ENCODE data around the gene ZFPL1. TPM values are rescaled to one million over a fixed set of nuclear protein-coding genes. Genes with fewer than 3 reads are reported as not detected.

ZFPL1 gene
- total RNA-seq, 1 experiment from 2014 or later = 19.0 TPM

- DNase-seq = peak; percentile 100
- Histone ChIP-seq H3K4me2 (ENCODE audit: low read depth, low read length, poor library complexity, severe bottlenecking) (peak within 1 kb of the TSS; percentile 97), H3K9me2 (replicated peaks; ENCODE audit: insufficient read depth, low read length) (no peaks in the 10 kb centered on the region), H3K9ac (ENCODE audit: low read length) (peak within 1 kb of the TSS; percentile 98), H3K4me3 (ENCODE audit: low read length) (peak within 1 kb of the TSS; percentile 90), H3K36me3 (ENCODE audit: insufficient read depth, low read length) (peaks cover 23% of the 10 kb centered on the region; the same call in 1 of the 2 replicates), H3K9me3 (ENCODE audit: low read length) (no peaks in the 10 kb centered on the region), H2AFZ (ENCODE audit: low read length) (no peak within 1 kb of the TSS), H3K27me3 (ENCODE audit: low read length) (no peaks in the 10 kb centered on the region), H3K79me2 (ENCODE audit: low read length) (peaks cover 31% of the 10 kb centered on the region), H3K4me1 (ENCODE audit: low read length) (peaks cover 47% of the 10 kb centered on the region), H4K20me1 (ENCODE audit: insufficient read depth, low read depth, low read length) (no peaks in the 10 kb centered on the region), H3K27ac (ENCODE audit: low read length) (peak within 1 kb of the TSS; percentile 95)
Measured at GRCh38 chr11:65121865-65122696, 38.1 kb downstream of the ZFPL1 start, which contains the start of the genes FAU and MRPL49. TSS of gene FAU (minus strand) at chr11:65122134. CDS start at chr11:65121813, 321 bp downstream. TSS of gene MRPL49 (plus strand) at chr11:65122321. CDS start at chr11:65122347, 26 bp downstream.

GRCh38 chr11:65124480-65125196 is 40.6 kb downstream of the ZFPL1 start:
- no peak overlapping the region for H2AFZ ChIP-seq (ENCODE audit: low read length)
- no peaks in the 10 kb centered on the region for H3K9me3 ChIP-seq (ENCODE audit: low read length)
- DNase-seq = no peak
- H3K79me2 ChIP-seq (ENCODE audit: low read length) = peaks cover 31% of the 10 kb centered on the region
- H4K20me1 ChIP-seq (ENCODE audit: insufficient read depth, low read depth, low read length) = peaks cover 9% of the 10 kb centered on the region; the same call in 1 of the 2 replicates
- no peak overlapping the region for H3K9ac ChIP-seq (ENCODE audit: low read length)
- no peaks in the 10 kb centered on the region for H3K27me3 ChIP-seq (ENCODE audit: low read length)
- peaks cover 39% of the 10 kb centered on the region for H3K36me3 ChIP-seq (ENCODE audit: insufficient read depth, low read length)
- no peaks in the 10 kb centered on the region for H3K9me2 ChIP-seq (replicated peaks; ENCODE audit: insufficient read depth, low read length)
- H3K4me1 ChIP-seq (ENCODE audit: low read length) = peaks cover 54% of the 10 kb centered on the region
- peak overlapping the region; percentile 44 for H3K27ac ChIP-seq (ENCODE audit: low read length)
- no peak overlapping the region for H3K4me3 ChIP-seq (ENCODE audit: low read length)
- no peak overlapping the region for H3K4me2 ChIP-seq (ENCODE audit: low read depth, low read length, poor library complexity, severe bottlenecking)

GRCh38 chr11:65125197-65126056 is 41.4 kb downstream of the ZFPL1 start:
- Histone ChIP-seq H2AFZ (ENCODE audit: low read length) (no peak overlapping the region), H3K9ac (ENCODE audit: low read length) (no peak overlapping the region), H3K4me3 (ENCODE audit: low read length) (no peak overlapping the region), H3K9me2 (replicated peaks; ENCODE audit: insufficient read depth, low read length) (no peaks in the 10 kb centered on the region), H3K79me2 (ENCODE audit: low read length) (peaks cover 25% of the 10 kb centered on the region), H3K27ac (ENCODE audit: low read length) (peak overlapping the region; percentile 100), H3K4me2 (ENCODE audit: low read depth, low read length, poor library complexity, severe bottlenecking) (no peak overlapping the region), H3K9me3 (ENCODE audit: low read length) (no peaks in the 10 kb centered on the region), H4K20me1 (ENCODE audit: insufficient read depth, low read depth, low read length) (peaks cover 17% of the 10 kb centered on the region; the same call in 1 of the 2 replicates), H3K4me1 (ENCODE audit: low read length) (peaks cover 54% of the 10 kb centered on the region), H3K36me3 (ENCODE audit: insufficient read depth, low read length) (peaks cover 39% of the 10 kb centered on the region), H3K27me3 (ENCODE audit: low read length) (no peaks in the 10 kb centered on the region)
- DNase-seq = no peak

GRCh38 chr11:65126624-65127274 is 42.7 kb downstream of the ZFPL1 start:
- Histone ChIP-seq H3K9me3 (ENCODE audit: low read length) (no peaks in the 10 kb centered on the region), H3K4me3 (ENCODE audit: low read length) (no peak overlapping the region), H3K27me3 (ENCODE audit: low read length) (no peaks in the 10 kb centered on the region), H3K9ac (ENCODE audit: low read length) (no peak overlapping the region), H3K27ac (ENCODE audit: low read length) (peak overlapping the region; percentile 100), H3K36me3 (ENCODE audit: insufficient read depth, low read length) (peaks cover 41% of the 10 kb centered on the region), H3K9me2 (replicated peaks; ENCODE audit: insufficient read depth, low read length) (no peaks in the 10 kb centered on the region), H3K4me1 (ENCODE audit: low read length) (peaks cover 59% of the 10 kb centered on the region), H2AFZ (ENCODE audit: low read length) (no peak overlapping the region), H3K79me2 (ENCODE audit: low read length) (peaks cover 21% of the 10 kb centered on the region), H4K20me1 (ENCODE audit: insufficient read depth, low read depth, low read length) (peaks cover 26% of the 10 kb centered on the region; the same call in 1 of the 2 replicates), H3K4me2 (ENCODE audit: low read depth, low read length, poor library complexity, severe bottlenecking) (no peak overlapping the region)
- no peak for DNase-seq

- H3K9me2 ChIP-seq (replicated peaks; ENCODE audit: insufficient read depth, low read length) = no peaks in the 10 kb centered on the region
- peak; percentile 46 for DNase-seq
- H3K27me3 ChIP-seq (ENCODE audit: low read length) = no peaks in the 10 kb centered on the region
- H3K9me3 ChIP-seq (ENCODE audit: low read length) = no peaks in the 10 kb centered on the region
- peaks cover 45% of the 10 kb centered on the region for H3K36me3 ChIP-seq (ENCODE audit: insufficient read depth, low read length)
- peak overlapping the region; percentile 100 for H3K27ac ChIP-seq (ENCODE audit: low read length)
- H3K9ac ChIP-seq (ENCODE audit: low read length) = peak overlapping the region; percentile 3; the same call in 1 of the 2 replicates
- peaks cover 30% of the 10 kb centered on the region; the same call in 1 of the 2 replicates for H4K20me1 ChIP-seq (ENCODE audit: insufficient read depth, low read depth, low read length)
- no peak overlapping the region for H3K4me2 ChIP-seq (ENCODE audit: low read depth, low read length, poor library complexity, severe bottlenecking)
- H2AFZ ChIP-seq (ENCODE audit: low read length) = no peak overlapping the region
- H3K4me3 ChIP-seq (ENCODE audit: low read length) = no peak overlapping the region
- H3K79me2 ChIP-seq (ENCODE audit: low read length) = peaks cover 24% of the 10 kb centered on the region
- H3K4me1 ChIP-seq (ENCODE audit: low read length) = peaks cover 66% of the 10 kb centered on the region
Measured at GRCh38 chr11:65127473-65128181, 43.6 kb downstream of the ZFPL1 start.

GRCh38 chr11:65128182-65129145 is 44.4 kb downstream of the ZFPL1 start:
- peak overlapping the region; percentile 100 for H3K27ac ChIP-seq (ENCODE audit: low read length)
- H3K4me1 ChIP-seq (ENCODE audit: low read length) = peaks cover 64% of the 10 kb centered on the region

More at GRCh38 chr11:65128182-65129145, 44.4 kb downstream of the ZFPL1 start:
- Histone ChIP-seq H3K36me3 (ENCODE audit: insufficient read depth, low read length) (peaks cover 45% of the 10 kb centered on the region), H2AFZ (ENCODE audit: low read length) (no peak overlapping the region), H3K9ac (ENCODE audit: low read length) (peak overlapping the region; percentile 15; the same call in 1 of the 2 replicates), H3K9me3 (ENCODE audit: low read length) (no peaks in the 10 kb centered on the region), H4K20me1 (ENCODE audit: insufficient read depth, low read depth, low read length) (peaks cover 30% of the 10 kb centered on the region; the same call in 1 of the 2 replicates), H3K79me2 (ENCODE audit: low read length) (peaks cover 22% of the 10 kb centered on the region), H3K27me3 (ENCODE audit: low read length) (no peaks in the 10 kb centered on the region), H3K9me2 (replicated peaks; ENCODE audit: insufficient read depth, low read length) (no peaks in the 10 kb centered on the region), H3K4me3 (ENCODE audit: low read length) (no peak overlapping the region), H3K4me2 (ENCODE audit: low read depth, low read length, poor library complexity, severe bottlenecking) (peak overlapping the region; percentile 98)
- peak; percentile 57 for DNase-seq

Data from Karpas-422 (cell line).